Measurements from ENCODE around the gene CES2.
"Not testable (repeated sequence)": the region's sequence is repeated elsewhere in the genome, so short reads cannot be mapped to it uniquely, and the experiment has no call there.

Gene CES2

DNA sequence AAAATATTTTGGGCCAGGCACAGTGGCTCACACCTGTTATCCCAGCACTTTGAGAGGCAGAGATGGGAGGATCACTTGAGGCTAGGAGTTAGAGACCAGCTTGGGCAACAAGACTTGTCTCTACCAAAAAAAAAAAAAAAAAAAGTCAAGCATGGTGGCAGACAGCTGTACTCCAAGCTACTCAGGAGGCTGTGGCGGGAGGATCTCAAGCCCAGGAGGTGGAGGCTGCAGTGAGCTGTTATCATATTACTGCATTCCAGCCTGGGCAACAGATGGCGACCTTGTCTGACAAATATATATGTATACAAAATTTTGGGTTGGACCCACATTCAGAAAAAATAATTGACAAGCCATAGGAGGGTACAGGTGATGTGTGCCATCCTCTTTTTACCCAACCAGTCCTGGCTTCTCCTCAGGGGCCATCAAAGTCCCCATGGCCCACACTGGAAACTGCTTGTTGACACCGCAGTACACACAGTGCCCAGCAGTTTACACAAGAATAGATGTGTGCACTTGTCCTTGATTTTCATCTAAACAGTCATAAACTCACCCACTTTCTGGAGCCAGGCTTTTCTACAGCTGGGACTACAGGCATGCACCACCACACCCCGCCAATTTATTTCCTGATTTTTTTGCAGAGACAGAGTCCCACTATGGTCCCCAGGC, 1.7 kb downstream of the CES2 start:
- no peak for DNase-seq (ENCODE audit: low read depth)

GRCh38 chr16:66937725-66938337, 2.5 kb downstream of the CES2 start:
- no peak for DNase-seq (ENCODE audit: low read depth)

- DNase-seq (ENCODE audit: low read depth), result no peak
Observed at GRCh38 chr16:66939366-66939765, 4.0 kb downstream of the CES2 start.

DNA sequence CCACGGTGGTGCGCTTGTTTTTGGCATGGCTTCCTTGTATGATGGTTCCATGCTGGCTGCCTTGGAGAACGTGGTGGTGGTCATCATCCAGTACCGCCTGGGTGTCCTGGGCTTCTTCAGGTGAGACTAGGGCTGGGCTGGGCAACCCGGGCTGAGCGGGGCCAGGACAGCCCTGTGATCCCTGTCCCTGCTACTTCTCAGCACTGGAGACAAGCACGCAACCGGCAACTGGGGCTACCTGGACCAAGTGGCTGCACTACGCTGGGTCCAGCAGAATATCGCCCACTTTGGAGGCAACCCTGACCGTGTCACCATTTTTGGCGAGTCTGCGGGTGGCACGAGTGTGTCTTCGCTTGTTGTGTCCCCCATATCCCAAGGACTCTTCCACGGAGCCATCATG, 4.9 kb downstream of the CES2 start:
- no peak for DNase-seq (ENCODE audit: low read depth)

- no peak for DNase-seq (ENCODE audit: low read depth)
Observed at GRCh38 chr16:66942981-66943380, 7.7 kb downstream of the CES2 start.

GRCh38 chr16:66943426-66944053, 8.2 kb downstream of the CES2 start:
- no peak for DNase-seq (ENCODE audit: low read depth)

GRCh38 chr16:66944054-66944441, 8.7 kb downstream of the CES2 start:
- no peak for DNase-seq (ENCODE audit: low read depth)

DNA sequence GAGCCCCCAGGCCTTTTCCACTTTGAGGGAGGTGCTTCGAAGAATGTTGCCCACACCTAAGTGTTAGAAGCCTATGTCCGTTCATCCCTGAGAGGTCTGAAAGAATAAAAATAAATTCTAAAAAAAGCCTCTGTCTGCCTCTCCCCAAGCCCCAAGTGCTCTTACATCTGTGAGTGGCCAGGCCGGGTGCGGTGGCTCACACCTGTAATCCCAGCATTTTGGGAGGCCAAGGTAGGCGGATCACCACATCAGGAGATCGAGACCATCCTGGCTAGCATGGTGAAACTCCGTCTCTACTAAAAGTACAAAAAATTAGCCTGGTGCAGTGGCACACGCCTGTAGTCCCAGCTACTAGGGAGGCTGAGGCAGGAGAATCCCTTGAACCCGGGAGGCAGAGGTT, 9.7 kb downstream of the CES2 start:
- DNase-seq (ENCODE audit: low read depth), result not testable (repeated sequence)

DNA sequence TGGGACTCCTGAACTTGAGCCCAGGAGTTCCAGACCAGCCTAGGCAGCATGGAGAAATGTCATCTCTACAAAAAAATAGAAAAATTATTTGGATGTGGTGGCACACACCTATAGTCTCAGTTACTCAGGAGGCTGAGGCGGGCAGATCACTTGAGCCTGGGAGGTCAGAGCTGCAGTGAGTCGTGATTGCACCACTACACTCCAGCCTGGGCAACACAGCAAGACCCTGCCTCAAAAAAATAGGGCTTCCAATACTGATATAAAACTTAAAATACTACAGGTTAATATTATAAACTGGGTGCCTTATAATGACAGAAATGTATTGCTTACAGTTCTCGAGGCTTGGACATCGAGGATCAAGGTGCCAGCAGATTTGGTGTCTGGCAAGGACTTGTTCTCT, 10.6 kb downstream of the CES2 start:
- DNase-seq (ENCODE audit: low read depth), result no peak

GRCh38 chr16:66946541-66946940, 11.2 kb downstream of the CES2 start:
- no peak for DNase-seq (ENCODE audit: low read depth)

GRCh38 chr16:66946974-66947301, 11.6 kb downstream of the CES2 start:
- DNase-seq (ENCODE audit: low read depth), result no peak

DNA sequence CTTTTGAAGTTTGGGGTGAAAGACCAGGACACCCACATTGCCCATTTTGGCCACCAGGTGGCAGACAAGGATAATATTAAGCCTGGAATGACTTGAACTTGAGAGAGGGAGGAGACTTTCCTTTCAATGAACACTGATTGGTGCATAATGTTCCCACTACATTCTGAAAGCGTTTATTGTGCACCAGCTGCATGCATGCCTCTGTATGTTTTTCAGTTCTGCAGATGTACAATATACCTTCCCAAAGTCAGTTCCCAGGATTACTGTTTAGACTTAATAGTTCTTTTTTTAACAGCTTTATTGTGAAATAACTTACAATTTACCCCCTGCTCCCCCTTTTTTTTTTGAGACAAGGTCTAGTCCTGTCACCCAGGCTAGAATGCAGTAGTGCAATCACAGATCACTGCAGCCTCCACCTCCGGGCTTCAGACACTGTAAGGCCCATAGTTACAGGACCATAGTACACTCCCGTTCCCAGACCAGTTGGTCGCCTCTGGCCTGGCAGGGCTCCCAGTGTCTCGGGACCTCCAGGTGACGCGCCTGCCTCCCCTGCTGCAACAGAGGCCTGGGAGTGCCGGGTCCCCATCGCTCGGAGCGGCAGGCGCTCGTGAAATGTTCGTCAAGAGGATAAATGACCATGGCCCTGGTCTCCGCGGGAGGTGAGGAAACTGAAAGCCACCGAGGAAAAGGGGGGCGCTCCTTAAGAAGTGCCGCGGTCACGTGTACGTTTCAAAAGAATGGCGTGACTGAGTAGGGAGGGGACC, 12.2 kb downstream of the CES2 start:
- DNase-seq (ENCODE audit: low read depth), result peak; percentile 73

DNA sequence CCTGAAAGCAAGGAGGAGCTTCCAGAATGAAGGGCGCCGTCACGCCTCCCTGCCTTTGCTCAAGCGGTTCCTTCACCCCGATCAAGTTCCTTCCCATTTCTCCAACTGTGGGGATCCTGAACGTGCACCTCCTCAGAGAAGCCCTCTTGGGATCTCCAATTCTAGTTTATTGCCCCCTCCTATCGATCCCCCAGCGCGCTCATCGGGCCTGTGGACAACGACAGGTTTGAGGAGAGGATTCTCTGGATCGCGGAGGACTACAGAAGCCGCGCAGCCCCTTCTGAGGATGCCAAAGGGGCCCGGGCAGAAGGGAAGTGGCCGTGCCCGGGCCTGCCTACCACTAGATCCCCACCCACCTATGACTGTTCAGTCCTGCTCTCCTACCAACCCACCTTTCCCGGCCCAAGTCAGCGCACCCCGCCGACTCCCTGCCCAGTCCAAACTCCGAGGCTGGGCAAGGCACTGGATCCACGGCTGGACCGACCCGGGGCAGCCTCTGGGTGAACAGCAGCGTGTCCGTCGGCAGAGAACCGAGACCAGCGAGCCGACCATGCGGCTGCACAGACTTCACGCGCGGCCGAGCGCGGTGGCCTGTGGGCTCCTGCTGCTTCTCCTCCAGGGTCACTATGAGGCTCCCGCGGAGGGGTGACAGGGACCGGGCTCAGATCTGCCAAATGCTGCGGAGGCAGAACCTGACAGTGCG, 13.0 kb downstream of the CES2 start:
- no peak for DNase-seq (ENCODE audit: low read depth)

DNA sequence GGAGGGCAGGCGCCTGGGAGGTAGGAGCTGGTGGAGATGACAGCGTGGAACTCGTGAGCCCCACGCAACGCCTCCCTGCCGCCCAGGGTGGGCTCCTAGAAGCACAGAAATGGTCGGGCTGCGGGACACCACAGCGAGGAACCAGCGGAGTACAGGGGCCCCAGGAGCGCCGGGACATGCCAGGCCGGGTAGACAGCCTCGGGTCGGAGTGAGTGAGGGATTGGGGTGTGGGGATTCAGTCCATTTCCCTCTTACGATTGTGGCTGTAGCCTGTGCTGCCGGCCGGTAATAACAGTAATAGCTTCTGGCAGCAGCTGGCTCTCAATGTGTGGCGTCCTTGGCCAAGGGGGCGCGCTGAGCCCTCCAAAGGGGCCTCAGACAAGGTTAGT, 13.5 kb downstream of the CES2 start:
- DNase-seq (ENCODE audit: low read depth), result no peak

DNA sequence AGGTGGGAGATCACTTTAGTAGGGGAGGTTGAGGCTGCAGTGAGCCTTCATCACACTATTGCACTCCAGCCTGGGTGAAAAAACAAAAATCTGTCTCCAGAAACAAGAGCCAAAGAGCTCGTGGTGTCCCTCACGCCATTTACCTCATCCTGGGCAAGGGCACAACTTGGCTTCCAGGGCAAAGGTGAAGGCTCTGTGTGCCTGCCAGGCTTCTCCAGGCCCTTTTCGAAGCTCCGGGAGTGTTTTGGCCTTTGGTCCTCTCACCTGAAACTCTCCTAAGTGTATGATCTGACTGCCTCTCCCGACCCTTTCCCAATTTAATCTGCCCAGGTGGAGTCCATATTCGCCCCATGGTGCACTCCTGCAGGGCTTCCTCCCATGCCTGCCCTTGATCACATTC, 14.2 kb downstream of the CES2 start:
- DNase-seq (ENCODE audit: low read depth), result no peak

DNA sequence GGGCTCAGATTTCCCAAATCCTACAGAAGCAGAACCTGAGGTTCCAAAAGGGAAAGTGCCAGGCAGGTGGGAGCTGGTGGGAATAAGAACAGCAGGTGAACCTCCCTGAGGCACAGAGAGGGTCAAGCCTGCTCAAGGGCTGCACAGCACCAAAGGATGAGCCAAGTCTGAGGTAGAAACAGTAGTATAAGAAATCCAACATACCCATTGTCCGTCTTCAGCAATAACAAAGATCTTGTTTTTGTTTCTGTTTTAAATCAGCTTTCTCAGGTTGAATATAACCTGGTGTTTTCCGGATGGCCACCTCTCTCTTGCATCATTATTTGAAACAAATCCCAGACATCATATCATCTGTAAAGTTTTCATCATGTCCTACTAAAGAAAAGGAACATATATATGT, 15.1 kb downstream of the CES2 start:
- DNase-seq (ENCODE audit: low read depth), result no peak

DNA sequence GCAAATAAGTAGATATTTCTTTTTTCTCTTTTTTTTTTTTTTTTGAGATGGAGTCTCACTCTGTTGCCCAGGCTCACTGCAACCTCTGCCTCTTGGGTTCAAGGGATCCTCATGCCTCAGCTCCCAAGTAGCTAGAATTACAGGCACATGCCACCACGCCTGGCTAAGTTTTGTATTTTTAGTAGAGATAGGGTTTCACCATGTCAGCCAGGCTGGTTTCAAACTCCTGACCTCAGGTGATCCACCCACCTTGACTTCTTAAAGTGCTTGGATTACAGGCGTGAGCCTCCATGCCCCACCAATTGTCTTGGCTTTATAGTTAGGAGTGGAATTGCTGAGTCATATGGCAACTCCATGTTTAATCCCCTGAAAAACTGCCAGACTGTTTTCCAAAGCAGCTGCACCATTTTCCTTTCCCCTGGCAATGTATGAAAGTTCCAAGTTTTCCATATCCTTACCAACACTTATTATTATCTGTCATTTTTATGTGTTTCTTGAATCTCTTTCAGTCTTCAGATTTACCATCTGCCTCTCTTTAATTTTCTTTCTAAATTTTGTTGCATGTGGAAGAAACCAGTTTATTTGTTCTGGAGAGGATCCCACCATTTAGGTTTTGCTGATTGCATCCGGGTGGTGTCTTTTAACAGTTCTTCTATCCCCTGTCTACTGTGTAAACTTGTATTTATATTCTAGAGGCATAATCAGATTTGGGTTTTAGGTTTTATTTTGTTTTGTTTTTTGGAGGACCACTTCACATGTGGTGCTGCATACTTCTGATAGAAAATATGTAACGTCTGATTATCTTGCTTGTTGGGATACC, 15.9 kb downstream of the CES2 start:
- no peak for DNase-seq (ENCODE audit: low read depth)

GRCh38 chr16:66952430-66953110, 17.3 kb downstream of the CES2 start:
- DNase-seq (ENCODE audit: low read depth), result no peak

DNA sequence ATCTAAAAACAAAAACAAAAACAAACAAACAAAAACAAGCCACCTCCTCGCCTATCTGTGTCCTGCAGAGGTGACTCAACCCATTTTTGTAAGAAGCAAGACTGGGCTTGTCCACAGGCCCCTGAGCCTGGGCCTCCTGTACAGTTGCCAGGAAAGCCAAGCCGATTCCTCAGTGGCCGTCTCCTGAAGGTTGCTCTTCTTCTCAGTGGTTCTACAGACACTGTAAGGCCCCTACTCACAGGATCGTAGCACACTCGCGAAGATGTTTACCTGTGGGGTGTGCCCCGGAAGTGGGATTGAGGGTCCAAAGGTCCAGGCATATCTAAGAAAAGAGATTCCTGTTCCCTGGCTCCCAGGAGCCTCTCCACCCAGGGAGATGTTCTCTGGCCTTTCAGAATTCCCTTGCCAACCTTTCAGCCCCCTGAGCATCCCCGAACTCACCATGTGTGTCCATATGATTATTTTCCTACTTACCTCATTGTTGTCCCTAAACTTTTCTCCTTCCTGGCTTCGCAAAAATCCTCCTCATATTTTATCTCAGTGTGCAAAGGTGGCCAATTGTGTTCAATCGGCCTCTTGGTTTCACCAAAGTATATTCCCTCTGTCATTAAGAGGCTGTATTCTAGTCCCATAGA, 18.3 kb downstream of the CES2 start:
- DNase-seq (ENCODE audit: low read depth), result no peak

GRCh38 chr16:66954097-66954659, 18.9 kb downstream of the CES2 start:
- peak; percentile 59 for DNase-seq (ENCODE audit: low read depth)
